Inflammatory macrophage treated with lipopolysaccharide for 4 hours (primary cell): ENCODE measurements around the gene ZFYVE27.
A peak's percentile ranks its signal among the peaks of the same experiment; 100 is the strongest.

ENCODE experiments used
- DNase-seq: peaks from one replicate; pipeline ENCODE4 v3.0.0-alpha.2; 2020

The ZFYVE27 gene

DNA sequence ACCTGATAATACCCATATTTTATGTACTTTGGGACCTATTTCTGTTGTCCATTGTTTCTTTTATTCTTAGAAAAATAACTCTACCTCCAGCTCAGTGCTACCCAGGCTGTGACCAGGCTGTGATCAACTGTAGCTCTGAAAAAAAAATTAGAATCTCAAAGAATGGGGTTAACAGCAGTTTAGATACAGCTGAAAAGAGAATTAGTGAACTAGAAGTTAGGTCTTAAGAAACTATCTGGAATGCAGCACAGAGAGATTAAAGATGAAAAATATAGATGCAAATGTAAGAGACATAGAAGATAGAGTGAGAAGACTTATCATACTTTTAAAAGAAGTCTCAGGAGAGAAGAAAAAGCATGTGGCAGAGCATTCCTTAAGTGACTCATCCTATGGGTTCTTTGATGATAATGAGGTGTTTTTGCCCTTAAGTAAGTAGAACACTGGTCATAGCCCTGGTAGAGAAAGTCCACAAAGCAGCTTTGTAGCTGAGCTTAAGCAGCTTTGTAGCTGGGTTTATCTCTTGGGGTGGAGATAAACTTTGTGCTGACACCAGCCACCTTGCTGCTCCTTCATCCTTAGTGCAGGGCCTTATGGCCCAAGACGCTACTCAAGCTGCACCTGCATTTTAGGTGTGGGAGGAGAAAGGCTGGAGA, 62.2 kb downstream of the ZFYVE27 start:
- no peak for DNase-seq

DNA sequence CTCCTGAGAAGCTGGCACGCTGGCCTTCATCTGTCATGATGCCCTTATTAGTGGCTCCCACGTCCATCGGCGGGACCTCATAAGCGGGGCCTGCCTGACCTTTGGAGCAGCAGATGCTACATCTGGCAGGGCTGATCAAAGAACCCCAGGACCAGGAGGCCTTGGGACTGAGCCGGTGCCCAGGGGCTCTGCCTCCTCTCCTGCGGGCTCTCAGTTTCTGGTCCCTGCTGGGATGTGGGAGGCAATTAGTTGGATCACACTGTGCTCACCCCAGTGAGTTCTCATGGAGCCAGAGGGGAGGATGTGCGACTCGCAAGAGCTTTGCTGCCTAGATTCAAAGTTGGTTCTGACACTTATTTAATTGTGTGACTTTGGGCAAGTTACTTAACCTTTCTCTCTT, 63.5 kb downstream of the ZFYVE27 start:
- no peak for DNase-seq

DNA sequence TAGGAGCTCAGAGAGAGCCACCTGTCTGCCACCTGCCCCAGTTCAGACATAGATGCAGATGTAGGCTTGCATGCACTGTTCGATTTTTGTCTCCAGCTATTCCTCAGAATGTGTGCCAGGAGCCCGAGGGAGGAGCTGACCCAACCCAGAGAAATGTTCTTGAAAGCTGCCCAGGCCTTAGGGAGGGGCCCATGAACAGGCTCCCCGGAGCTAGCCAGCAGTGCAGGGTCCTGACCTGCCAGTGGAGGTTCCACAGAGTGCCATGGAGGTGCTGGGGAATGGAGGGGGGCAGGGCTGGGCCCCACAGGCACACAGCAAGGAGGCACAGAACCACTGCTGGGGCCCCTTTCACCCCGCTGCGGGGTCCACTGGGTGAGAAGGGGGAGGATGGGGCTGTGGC, 64.5 kb downstream of the ZFYVE27 start:
- DNase-seq: no peak

DNA sequence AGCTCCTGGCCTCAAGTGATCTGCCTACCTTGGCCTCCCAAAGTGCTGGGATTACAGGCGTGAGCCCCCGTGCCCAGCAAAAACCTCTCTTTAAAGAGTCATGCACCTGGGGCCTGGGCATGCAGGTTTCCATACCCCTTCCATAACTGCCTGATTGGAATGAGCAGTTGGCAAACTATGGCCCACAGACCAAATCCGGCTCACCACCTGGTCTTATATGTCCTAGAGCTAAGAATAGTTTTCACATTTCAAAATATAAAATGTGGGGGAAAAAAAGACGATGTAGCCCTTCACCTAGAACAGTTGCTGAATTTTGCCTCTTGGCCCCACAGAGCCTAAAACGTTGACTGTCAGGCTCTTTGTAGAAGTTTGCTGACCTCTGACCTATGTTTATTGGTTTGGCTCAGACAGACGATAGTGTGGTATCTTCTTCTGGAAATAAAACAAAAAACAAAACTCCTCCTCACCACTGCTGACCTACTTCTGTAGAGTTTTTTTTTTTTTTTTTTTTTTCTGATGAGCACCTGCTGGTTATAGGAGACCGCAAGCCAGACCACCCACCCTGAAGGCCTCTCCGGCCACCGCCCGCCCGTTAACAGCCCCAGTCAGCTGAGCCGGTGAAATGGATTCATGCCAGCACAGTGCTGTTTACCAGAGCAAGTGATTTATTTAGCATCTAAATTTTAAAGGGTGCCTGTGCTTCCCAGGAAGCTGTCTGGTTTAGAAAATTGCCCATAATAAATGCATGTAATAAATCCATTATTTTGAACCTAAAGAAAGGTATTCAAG, 68.4 kb downstream of the ZFYVE27 start:
- no peak for DNase-seq

DNA sequence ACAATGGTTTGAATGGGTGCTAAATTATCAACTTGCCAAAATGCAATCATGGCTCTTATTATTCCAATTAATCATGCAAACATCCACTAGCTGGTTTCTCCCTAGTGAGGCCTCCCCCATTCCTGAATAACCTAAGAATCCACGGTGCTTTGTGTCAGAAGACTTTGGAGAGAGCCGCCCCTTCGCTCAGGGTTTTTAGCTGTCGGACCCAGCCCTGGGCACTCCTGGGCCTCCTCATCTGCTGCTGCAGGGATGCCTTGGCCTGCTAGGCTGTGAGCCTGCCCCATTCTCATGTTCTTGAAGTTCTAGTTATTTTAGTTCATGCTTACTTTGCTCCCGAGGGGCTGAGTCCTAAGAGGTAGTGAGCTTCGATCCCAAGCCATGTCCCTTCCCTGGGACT, 69.0 kb downstream of the ZFYVE27 start:
- no peak for DNase-seq

DNA sequence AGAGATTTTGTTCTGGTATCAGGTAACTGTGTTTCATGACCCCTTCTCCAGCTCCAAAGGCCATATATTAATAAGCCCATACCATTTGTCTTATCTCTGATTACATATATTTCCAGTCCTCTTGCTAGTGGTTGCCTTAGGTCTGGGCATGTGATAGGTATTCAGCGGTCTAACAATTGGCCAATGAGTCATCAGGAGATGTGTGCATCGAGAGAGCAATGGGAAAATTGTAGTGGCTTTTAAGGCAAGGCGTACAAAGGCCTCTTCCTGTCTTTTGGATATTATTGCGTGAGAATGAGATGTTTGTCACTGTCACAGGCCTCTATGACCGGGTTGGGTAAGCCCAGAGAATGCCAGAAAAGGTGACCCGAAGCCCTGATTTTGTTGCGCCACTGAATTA, 73.5 kb downstream of the ZFYVE27 start:
- DNase-seq: peak; percentile 3
